HG02840 (cell line): ENCODE measurements around the gene SSX1.
"Not testable (repeated sequence)": the region's sequence is repeated elsewhere in the genome, so short reads cannot be mapped to it uniquely, and the experiment has no call there.

ENCODE experiments used
- ATAC-seq: cut with Tn5 transposase; IDR thresholded peaks from one replicate; pipeline ENCODE4 v1.9.1; 2021; ENCODE audit warnings: mild to moderate bottlenecking, moderate library complexity, moderate number of reproducible peaks; ENCODE audit not compliant: unreplicated experiment, low FRiP score

The SSX1 gene

DNA sequence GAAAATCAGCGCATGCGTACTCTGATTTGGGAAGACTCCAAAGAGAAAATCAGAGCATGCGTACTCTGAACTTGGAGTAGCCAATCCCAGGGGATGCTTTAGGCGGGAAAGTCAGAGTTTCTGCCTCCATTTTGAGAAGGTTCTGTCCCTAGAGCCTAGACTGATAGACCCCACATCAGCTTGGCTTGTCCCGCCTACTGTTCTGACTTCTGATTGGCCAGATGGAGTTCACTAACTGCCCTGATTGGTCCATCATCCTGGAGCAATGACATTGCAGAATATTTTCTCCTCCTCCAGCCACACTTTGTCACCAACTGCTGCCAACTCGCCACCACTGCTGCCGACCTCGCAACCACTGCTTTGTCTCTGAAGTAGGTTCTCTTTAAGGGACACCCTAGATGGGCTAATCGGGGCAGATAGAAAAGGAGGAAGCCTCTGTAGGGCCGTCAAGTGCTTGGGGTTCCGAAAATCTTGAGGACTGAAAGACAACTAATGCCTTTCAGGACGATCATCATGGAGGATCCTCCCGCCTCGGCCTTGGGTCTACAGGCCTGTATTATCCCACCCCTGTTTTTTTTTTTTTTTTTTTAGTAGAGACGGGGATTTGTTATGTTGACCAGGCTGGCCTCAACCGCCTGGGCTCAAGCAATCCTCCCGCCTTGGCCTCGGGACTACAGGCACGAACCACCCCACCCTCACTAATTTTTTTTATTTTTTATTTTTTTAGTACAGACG is at the start of gene SSX1:
TSS of gene SSX1 (plus strand) at position 331 of the 735 bp plus-strand sequence. CDS start 1,850 bp downstream, outside the sequence.
- not testable (repeated sequence) for ATAC-seq

GRCh38 chrX:48214341-48214740 is 40.9 kb upstream of the SSX1 start:
- not testable (repeated sequence) for ATAC-seq

DNA sequence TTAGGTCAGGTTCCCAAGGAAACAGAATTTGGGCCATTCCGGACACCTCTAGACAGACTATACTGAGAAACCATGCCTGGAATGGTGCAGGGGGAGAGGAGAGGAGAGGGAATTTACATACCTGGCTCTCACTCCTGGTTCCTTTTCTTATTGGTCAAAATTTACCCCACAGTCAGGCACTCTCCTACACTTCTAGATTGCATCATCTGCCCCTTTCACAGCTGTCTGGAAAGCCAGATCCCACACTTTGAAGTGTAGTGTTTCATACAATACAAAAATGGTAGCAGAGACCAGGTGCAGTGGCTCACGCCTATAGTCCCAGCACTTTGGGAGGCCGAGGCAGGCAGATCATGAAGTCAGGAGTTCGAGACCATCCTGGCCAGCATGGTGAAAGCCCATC is 31.0 kb upstream of the SSX1 start:
- not testable (repeated sequence) for ATAC-seq

GRCh38 chrX:48252945-48253344 is 2.2 kb upstream of the SSX1 start:
- not testable (repeated sequence) for ATAC-seq

GRCh38 chrX:48274365-48274764 is 19.2 kb downstream of the SSX1 start:
- not testable (repeated sequence) for ATAC-seq

- ATAC-seq, result no peak
These were observed 23.8 kb downstream of the SSX1 start for GRCh38 chrX:48278958-48279357.

DNA sequence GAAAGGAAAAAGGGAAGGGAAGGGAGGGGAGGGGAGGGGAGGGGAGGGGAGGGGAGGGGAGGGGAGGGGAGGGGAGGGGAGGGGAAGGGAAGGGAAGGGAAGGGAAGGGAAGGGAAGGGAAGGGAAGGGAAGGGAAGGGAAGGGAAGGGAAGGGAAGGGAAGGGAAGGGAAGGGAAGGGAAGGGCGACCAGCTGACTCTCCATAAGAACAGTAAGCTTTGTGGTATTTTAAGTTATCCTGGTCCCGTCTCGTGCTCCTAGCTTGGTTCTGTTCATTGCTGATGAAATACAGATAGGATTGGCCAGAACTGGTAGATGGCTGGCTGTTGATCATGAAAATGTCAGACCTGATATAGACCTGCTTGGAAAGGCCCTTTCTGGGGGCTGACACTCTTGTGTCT is 25.5 kb downstream of the SSX1 start:
- not testable (repeated sequence) for ATAC-seq

GRCh38 chrX:48306175-48306574 is 51.0 kb downstream of the SSX1 start:
- ATAC-seq, result no peak

DNA sequence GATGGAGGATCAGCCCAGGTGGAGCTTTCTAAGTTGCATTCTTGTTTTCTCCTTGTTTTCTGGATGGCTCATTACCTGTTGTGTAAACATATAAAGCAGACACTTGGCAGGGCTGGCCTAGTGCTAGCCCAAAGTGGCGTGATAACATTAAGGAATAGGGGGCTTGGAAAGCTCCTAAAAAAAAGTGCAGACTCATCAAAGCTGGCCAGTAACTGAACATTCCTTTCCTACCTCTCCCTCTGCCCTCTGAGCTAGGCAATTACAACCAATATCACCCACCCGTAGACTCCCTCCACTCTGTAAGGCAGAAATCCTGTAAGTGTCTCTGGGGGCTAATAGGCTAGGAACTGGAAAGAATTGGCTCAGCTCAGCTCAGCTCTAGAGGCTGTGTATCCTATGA is 58.8 kb downstream of the SSX1 start:
- ATAC-seq, result not testable (repeated sequence)
